ENCODE data around the gene CNBP.
"Not testable (repeated sequence)": the region's sequence is repeated elsewhere in the genome, so short reads cannot be mapped to it uniquely, and the experiment has no call there.

Gene CNBP

DNA sequence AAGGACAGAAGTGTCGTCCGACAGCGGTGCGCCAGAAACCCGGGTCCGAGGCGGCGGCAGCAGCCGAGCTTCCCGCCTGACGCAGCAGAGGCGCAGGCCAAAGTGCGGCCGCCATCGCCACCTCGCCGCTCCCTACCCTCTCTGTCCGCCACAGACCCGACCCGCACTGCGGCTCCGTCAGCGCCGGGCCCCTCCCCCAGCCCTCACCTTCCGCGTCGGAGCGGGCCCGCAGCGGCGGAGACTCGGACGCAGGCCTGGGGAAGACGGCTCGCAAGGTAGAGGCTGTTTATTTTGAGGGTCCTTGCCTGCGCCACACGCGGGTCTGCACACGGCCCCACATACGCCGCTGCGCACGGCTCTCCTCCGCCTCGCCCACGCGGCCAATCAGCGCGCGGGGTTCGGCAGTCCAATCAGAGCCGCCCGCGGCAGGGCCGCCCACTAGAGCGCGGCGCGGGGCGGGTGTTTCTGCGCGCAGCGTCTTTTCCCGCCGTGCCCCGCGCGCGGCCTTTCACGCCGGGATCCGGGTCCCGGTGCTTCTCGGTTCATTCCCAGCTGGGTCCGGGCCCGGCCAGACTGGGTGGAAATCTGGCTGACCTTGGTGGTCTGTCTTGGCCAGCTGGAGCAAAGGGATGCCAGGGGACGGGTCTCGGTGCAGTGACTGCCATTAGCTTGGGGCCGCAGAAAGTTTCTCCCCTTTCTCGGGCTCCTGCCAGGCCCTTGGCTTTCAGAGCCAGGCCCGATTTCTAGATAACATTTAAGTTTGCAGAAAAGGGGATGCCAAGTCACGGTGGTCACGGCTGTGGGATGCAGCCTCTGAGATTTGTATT lies at the start of gene CNBP:
TSS of gene CNBP (minus strand) at position 328 of the 827 bp plus-strand sequence. CDS start 12,139 bp downstream, outside the sequence.
- peak; percentile 93 for DNase-seq

DNA sequence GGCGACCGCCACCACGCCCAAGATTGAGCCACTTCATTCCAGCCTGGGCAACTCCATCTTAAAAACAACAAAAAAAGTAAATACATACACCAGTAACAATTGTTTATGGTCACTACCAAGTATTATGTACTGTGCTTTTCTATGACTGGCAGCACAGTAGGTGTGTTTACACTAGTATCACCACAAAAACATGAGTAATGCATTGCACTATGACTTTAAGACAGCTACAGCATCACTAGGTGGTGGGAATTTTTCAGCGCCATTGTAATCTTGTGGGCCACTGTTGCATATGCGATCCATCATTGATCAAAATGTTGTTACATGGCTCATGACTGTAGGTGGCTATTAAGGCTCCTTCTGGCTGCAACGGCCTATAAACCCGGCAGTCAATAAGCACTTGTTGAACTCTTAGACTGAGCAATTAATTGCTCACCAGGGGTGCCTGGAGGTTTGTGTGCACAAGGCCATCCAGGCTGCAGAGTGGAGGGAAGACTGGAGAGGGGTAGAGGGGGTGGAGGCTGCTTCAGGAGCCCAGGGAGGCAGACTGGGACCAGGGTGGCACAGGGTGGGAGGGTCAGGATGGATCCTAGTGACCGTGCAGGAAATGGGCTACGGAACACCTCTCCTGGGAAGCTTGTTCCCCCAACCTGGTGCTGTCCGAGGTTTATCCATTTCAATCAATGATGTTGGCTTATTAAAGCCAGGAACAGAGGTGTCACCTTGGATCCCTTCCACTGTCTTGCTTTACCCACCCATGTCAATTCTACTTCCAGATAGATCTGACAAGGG lies 47.8 kb upstream of the CNBP start:
- DNase-seq = no peak

DNA sequence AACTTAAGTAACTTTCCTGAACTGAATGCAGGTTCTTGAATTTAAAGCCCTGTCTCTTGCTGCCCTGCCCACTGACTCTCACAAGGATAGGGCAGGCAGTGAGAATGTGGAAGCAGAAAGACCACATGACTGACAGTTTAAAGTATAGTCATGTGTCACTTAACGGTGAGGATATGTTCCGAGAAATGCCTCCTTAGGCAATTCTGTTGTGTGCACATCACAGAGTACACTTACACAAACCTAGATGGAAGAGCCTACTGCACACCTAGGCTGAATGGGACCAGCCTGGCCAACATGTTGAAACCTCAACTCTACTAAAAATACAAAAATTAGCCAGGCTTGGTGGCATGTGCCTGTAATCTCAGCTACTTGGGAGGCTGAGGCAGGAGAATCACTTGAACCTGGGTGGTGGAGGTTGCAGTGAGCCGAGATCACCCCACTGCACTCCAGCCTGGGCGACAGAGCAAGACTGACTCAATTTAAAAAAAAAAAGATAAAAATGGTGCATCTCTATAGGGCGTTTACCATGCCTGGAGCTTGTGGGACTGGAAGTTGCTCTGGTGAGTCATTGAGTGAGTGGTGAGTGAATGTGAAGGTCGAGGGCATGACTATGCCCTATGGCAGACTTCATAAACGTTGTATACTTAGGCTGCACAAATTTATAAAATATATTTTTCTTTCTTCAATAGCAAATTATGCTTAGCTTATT lies 46.8 kb upstream of the CNBP start:
- peak; percentile 44 for DNase-seq

DNA sequence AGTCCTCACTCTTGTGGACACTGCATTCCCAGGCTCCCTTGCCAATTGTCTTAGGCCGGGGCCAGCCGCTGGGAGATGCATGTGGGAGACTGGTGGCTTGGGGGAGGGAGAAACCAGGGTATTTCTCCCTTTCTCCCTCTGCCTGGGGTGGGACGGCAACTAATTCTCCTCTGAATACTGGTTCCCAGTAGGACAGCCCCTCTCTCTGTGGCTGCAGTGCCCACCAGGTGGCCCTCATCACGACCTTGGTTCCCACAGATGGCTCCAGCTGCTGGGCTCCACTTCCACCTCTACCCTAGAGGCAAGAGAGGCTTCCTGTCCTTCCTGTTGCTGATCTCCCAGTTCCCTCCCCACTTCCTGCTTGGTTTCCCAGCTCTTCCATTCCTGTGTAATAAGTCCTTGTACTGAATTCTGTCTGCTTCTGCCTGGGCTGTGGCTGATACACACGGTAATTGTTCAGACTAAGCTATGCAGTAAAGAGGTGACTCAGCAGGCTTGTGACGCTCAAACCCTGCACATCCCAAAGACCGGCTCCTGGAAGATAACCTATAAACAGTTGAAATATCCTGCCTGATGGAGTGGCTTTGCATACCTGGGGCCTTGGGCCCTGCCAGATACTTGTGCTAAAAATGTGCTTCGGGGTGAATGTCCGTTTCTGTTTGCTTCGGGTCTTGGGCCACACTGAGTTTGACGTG lies 45.3 kb upstream of the CNBP start:
- DNase-seq = peak; percentile 22

DNA sequence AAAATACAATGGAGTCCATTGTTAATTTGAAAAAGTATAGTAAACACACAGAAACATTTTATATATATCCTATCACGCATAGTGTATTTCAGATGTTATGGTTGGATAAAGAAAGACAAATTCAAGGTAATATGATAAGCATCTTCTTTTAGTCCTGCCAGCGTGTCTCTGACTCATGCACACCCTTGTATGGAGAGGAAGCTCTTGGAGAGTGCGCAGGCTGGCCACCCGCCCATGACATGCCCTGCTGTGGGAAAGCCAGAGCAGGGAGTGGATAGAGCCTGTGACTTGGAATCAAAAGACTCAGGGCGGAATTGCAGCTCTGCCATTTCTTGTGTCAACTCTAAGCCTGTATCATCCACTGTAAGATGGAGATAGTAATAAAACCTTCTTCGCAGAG lies 42.7 kb upstream of the CNBP start:
- peak; percentile 54 for DNase-seq

DNA sequence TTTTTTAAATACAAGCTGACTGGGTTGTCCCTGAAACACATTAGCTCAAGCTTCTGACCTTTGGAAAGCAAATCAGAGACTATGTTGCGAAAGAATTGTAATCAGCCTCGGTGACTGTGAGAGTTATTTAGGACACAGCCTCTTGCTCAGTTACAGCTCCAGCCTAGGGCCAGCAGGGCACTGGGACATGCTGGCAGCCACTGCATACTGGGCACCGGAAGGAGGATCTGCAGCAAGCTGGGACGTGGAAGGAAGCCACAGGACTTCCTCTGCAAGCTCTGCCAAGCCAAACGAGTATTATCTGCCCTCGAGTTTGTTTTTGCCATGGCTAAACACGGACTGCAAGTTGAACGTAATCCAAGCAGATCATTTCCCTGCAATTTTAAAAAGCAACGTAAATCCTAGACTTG lies 41.3 kb upstream of the CNBP start:
- DNase-seq = peak; percentile 20

DNA sequence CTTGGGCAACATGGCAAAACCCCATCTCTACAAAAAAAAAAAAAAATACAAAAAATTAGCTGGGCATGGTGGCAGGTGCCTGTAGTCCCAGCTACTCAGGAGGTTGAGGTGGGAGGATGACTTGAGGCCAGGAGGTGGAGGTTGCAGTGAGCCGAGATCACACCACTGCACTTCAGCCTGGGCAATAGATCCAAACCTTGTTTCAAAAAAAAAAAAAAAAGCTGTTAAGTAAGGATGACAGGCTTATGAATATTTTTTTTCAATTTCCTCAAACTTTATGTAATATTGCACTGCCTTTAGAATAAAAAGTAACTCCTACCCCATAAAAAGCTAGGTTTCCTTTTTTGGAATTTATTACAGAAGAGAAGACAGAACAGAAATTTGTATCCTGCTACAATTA lies 40.7 kb upstream of the CNBP start:
- not testable (repeated sequence) for DNase-seq

DNA sequence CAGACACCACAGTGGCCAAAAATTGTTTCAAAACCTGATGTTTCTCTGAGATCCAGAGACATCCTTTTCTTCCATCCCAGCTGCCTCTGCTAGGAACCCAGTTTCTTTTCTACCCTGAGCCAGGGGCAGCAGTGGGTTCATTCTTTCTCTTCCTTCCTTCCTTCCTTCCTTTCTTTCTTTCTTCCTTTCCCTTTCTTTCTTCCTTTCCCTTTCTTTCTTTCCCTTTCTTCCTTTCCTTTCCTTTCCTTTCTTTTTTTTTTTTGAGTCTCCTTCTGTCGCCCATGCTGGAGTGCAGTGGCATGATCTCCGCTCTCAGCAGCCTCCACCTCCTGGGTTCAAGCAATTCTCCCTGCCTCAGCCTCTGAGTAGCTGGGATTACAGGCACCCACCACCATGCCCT lies 35.0 kb upstream of the CNBP start:
- no peak for DNase-seq

DNA sequence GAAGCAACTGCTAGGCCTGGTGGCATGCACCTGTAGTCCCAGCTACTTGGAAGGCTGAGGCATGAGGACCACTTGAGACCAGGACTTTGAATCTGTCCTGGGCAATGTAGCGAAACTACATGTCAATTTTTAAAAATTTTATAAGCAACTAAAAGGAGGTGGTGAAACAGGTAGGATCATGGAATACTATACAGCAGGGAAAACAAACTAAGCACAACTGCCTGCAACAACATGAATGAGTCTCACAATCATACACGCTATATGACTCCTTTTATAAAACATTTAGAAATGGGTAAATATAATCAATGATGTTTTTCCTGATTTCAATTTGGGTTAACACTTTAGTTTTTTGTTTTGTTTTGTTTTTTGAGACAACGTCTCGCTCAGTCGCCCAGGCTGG lies 29.5 kb upstream of the CNBP start:
- no peak for DNase-seq

DNA sequence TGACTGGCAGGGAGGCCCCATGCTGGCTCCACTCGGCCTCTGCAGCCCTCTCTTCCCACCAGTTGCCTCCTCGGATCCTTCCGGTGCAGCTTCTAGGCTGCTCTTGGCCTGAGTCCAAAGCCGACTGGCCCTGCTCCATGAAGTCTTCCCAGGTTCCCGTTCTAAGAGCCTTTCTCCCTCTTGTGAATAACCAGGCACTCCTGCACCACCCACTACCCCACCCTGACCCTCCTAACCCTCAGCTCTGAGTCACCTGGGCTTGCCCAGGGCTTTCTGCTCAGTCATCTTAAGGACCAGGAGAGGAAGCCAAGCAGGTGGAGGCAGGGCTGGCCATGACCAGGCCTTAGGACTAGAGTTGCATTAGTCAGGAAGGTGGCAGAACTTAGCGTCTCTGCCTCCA lies 28.1 kb upstream of the CNBP start:
- DNase-seq = peak; percentile 90

DNA sequence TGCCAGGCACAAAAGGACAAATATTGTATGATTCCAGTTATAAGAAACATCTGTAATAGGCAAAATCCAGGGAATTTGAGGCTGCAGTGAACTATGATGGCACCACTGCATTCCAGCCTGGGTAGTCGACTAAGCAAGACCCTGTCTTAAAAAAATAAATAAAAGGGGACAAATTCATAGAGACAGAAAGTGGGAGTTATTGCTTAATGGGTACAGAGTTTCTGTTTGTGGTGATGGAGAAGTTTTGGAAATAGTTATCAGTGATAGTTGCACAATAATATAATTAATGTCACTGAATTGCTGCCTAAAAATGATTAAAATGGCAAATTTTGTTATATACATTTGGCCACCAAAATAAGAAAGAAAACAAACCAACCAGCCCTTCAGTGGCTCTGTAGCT lies 27.6 kb upstream of the CNBP start:
- DNase-seq = no peak

DNA sequence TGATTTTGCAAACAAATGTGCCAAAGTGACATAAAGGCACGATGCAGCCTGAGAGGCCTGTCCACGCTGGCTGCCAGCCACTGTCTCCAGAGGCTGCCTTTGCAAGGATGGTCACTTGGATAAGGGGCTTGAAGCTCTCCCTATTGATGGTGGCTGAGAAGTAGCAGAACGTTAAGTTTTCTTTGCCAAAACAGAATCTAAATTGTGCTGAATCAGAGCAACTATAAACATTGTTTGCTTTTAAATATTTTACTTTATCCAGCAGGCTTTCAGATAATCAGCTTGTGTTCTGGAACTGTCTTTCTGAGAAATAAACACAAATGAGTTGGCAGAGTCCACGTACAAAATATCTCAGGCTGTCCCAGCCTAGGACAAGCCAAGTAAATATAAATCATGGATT lies 23.8 kb upstream of the CNBP start:
- no peak for DNase-seq

DNA sequence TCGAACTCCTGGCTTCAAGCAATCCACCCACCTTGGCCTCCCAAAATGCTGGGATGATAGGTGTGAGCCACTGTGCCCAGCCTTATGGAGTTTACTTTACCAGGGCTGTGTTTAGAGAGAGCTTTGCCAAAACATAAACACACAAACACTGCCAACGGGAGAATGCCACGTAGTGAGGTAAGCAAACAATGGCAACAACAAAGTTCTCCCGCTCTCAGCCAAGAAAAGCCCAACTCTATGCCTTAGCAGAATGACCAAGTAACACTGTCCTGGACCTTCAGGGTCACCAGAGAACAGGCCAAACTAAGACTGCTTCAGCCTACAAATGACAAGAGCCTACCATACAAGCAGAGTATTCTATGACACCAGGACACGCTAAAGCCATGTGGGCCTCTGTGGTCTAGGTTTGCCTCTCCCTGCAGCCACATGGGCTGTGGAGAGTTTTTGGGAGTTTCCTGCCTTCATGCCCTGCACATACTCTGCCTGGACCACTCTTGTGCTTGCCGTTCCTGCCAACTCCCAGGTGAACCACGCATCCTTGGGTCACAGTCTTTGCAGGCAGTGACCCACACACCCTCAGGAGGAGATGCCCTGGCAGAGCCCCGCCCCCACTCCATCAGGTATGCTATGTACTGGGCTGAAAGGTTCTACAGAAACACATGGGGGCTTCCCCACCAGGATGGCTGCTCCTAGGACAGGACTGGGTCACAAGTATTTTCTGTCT lies 21.6 kb upstream of the CNBP start:
- no peak for DNase-seq

DNA sequence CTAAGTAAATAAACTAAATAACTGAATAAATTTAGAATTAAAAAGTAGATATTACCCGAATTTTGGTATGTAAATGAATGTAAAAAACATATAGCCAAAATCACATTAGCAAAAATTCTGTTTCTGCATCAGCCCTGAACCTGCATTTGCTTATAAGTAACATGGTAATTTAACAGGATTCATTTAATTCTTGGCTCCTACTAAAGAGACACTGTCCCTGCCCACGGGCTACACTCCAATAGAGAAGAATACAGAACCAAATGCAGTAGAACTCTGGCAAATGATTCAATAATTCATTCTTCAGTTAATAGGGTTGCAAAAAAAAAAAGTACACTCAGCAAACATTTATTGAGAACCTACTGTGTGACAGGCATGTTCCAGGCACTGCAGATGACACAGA lies 20.8 kb upstream of the CNBP start:
- no peak for DNase-seq

DNA sequence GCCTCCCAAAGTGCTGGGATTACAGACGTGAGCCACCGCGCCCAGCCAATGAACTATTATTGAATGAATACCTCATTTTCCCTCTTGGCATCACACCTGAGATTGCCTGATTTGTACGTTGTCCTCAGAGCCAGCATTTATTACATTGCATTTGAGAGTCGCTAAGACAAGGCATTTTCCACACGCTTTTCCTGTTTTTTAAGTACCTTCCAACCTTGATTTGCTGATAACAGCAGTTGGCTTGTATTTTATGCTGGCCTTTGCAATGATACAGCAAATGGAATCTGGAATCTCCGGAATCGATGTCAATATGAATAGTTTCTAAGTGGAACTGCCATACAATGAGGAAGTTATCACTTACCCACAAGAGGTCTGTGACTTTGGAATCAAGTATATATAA lies 15.7 kb upstream of the CNBP start:
- DNase-seq = no peak

DNA sequence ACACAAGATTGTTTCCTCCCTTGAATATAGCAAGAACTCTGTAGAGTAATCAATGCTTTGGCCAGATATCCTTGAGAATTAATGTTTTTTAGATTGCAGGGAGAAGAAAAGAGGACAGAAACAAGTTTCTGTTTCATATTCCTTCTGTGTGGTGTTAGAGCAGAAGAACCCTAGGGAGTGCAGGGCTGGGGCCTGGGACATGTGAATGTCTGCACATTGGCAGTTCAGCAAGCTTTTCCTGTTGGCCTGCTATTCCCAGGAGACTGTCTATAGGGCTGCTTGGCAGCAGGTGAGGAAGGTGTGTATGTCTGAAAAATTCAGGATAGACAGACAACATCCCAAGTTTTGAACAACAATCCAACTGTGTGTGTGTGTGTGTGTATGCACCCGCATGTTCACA lies 13.6 kb upstream of the CNBP start:
- no peak for DNase-seq

DNA sequence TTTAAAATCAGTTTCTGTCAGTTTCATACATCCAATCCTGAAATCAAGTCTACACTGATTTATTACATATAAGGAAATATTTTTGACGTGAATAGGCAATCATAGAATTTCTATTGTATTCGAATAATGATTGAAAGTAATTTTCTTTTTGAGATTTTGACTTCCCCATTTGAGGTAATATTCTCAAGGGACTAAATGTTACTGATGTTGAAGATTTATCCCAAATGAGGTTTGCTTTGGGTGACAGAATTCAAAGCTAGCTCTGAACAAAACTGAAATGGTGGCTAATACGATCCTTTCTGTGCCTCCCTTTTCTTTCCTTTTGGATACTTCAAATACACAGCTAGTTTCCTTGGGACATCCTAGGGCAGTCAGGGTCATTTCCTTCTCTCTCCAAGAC lies 12.9 kb upstream of the CNBP start:
- no peak for DNase-seq

DNA sequence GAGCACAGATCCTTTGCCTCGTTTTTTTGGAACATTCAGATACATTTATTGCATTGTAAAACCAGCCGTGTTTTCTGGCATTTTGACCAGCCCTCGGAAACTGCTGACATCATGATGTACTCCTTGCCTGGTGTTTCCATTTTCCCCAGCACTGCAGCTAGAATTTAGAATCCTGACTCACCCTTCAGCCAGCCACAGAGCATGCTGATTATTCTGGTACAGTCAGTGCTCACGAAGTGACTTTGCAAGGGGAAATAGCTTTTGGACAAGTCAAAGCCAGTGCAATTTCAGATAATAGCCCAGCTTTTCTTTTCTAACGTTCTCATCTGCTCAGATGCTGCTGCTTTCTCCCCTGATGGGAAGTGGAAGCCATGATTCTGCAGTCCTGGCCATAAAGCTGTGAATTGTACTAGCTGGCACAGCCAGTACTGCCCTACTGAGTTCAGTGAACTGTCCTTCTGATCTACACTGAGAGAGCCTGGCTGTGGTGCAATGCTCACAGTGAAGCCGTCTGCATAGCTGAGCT lies 12.1 kb upstream of the CNBP start:
- peak; percentile 52 for DNase-seq

DNA sequence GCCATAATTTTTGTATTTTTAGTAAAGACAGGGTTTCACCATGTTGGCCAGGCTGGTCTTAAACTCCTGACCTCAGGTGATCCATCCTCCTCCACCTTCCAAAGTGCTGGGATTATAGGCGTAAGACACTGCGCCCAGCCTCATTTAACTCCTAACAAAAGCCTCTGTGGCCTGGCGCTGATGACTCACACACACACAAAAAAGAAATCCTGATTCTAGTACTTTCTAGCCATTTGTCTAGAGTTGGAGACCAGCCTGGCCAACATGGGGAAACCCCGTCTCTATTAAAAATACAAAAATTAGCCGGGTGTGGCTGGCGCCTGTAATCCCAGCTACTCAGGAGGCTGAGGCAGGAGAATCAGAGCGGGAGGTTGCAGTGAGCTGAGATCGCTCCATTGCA lies 6.1 kb upstream of the CNBP start:
- not testable (repeated sequence) for DNase-seq

DNA sequence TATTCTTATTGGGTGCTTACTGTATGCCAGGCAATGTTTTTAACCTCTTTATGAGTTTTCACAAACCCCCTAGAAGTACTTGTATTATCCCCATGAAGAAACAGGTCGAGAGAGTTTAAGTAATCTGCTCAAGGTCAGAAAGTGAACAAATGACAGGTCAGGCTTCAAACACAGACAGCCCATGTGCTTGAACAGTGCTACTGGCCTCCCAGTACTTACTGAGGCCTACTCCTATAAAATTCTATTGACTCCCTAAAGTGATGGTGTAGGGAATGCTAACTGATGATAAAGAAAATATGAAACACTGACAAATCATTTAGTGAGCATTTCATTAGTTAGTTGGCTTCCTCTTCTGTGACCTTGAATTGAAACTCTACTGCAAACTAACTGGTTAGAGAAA lies 4.2 kb upstream of the CNBP start:
- no peak for DNase-seq

DNA sequence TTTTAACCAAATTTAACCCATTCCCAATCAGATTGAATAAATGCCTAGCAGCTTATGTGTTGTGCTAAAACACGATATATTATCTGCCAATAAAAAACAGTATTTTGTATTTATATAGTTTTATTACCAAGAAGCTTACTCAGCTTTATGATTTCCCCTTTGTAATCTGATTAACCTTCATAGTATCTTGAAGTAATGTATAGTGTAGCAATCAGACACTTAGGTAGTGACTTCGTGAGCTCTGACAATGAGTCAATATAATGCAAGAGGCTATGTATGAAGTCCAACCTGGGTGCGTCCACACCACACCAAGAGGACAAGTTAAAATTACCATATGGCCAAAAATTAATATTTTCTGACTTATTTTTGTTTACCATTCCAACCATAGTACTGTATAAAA lies 2.1 kb upstream of the CNBP start:
- no peak for DNase-seq
